ENCODE data around the gene IL1RL2. TPM values are rescaled to one million over a fixed set of nuclear protein-coding genes. Genes with fewer than 3 reads are reported as not detected.

IL1RL2 gene
- total and polyA plus RNA-seq, 2 of the 4 experiments (the other 2 are of a cell fraction): 0.09 to 0.36 TPM

- Histone ChIP-seq H3K14ac (replicated peaks; ENCODE audit: low read depth, low read length) (no peak overlapping the region), H4K5ac (ENCODE audit: low read depth, low read length) (no peak overlapping the region), H2AFZ (replicated peaks; ENCODE audit: low read length, poor library complexity) (no peak overlapping the region), H2BK15ac (ENCODE audit: low read depth, low read length) (no peak overlapping the region), H3K36me3 (ENCODE audit: control insufficient read depth, insufficient read depth, low read length) (no peaks in the 10 kb centered on the region), H2BK5ac (ENCODE audit: low read depth, low read length, poor library complexity, severe bottlenecking) (no peak overlapping the region), H3K4me1 (ENCODE audit: control insufficient read depth, insufficient read depth, low read length) (peaks cover 2% of the 10 kb centered on the region), H3K23ac (ENCODE audit: low read depth, low read length) (no peak overlapping the region), H2AK9ac (replicated peaks; ENCODE audit: low read depth, low read length, poor library complexity) (no peak overlapping the region), H3K18ac (ENCODE audit: low read depth, low read length) (no peak overlapping the region), H3K4me2 (ENCODE audit: low read depth, low read length) (no peak overlapping the region), H3K9me1 (ENCODE audit: insufficient read depth, low read length) (no peaks in the 10 kb centered on the region), H4K20me1 (ENCODE audit: insufficient read depth, low read length) (no peaks in the 10 kb centered on the region), H3K4ac (ENCODE audit: low read depth, low read length) (no peak overlapping the region), H3K4me3 (ENCODE audit: insufficient read depth, low read depth, low read length) (no peak overlapping the region), H4K8ac (ENCODE audit: low read depth in 2 of 2, low read length in 2 of 2) (no peak overlapping the region), H4K91ac (ENCODE audit: insufficient read depth, low read depth, low read length) (no peak overlapping the region), H3K56ac (ENCODE audit: extremely low read depth, insufficient read depth, low read length) (no peak overlapping the region), H3K9me3 (ENCODE audit: control insufficient read depth, insufficient read depth, low read length) (no peaks in the 10 kb centered on the region), H3K79me1 (ENCODE audit: low read depth in 1 of 2, low read length in 2 of 2) (no peaks in the 10 kb centered on the region), H3K9ac (ENCODE audit: low read depth, low read length) (no peak overlapping the region), H2AK5ac (ENCODE audit: low read depth, low read length) (no peak overlapping the region), H3K27me3 (ENCODE audit: control insufficient read depth, insufficient read depth, low read length) (no peaks in the 10 kb centered on the region; the same call in 1 of the 2 replicates), H2BK120ac (ENCODE audit: low read depth, low read length) (no peak overlapping the region), H2BK20ac (ENCODE audit: low read depth, low read length) (no peak overlapping the region), H3K27ac (ENCODE audit: insufficient read depth, low read length) (no peak overlapping the region)
- intact Hi-C loops (cut with micrococcal nuclease): no loop called here
- peak; percentile 40 for DNase-seq
- no peak for ATAC-seq (ENCODE audit: low read depth)
- TF ChIP-seq RAD21 (IDR thresholded peaks at IDR 0.05; ENCODE audit: low read length) (no peak), NFE2L2 (IDR thresholded peaks at IDR 0.05; ENCODE audit: low read depth, low read length) (no peak), USF2 (IDR thresholded peaks at IDR 0.05; ENCODE audit: low read depth, low read length) (no peak), BHLHE40 (IDR thresholded peaks at IDR 0.05; ENCODE audit: low read depth, low read length) (no peak), RFX5 (IDR thresholded peaks at IDR 0.05; ENCODE audit: low read depth, low read length) (no peak), FOS (IDR thresholded peaks at IDR 0.05; ENCODE audit: low read depth, low read length) (no peak), MXI1 (IDR thresholded peaks at IDR 0.05; ENCODE audit: borderline replicate concordance, low read depth, low read length) (no peak), CEBPB (IDR thresholded peaks at IDR 0.05; ENCODE audit: low read depth, low read length) (no peak)
- in situ Hi-C loops (cut with MboI; ENCODE audit: low sequenced_read_pairs): no loop called here
- CTCF ChIA-PET: no interaction called here
- dilution Hi-C loops (cut with HindIII; ENCODE audit: low sequenced_read_pairs, unreplicated experiment): no loop called here
- POLR2A ChIA-PET (ENCODE audit: unreplicated experiment): interaction anchor here (0.7 kb wide), 1 partner anchor 437 kb away, joined by 3 read pairs; no protein-coding TSS in a partner anchor
- 88 to 92% methylated on average over 1 of the region's 1 CpG for WGBS, 2 experiments (ENCODE audit: extremely low coverage in 2 of 2, insufficient read length in 1 of 2)
- BruUV-seq (replicated peaks): no TSS peak
These were observed 97.2 kb downstream of the IL1RL2 start for GRCh38 chr2:102283996-102284395.

Data from IMR-90 (cell line).